HG03159 (cell line): ENCODE measurements around the gene EFCAB13.

Experiments
- ATAC-seq: cut with Tn5 transposase; IDR thresholded peaks from one replicate; pipeline ENCODE4 v1.9.1; 2021; ENCODE audit warnings: mild to moderate bottlenecking, moderate library complexity; ENCODE audit not compliant: unreplicated experiment

The EFCAB13 gene

GRCh38 chr17:47291242-47291873 is 32.4 kb upstream of the EFCAB13 start:
- no peak for ATAC-seq

- no peak for ATAC-seq
Measured at GRCh38 chr17:47292206-47292605, 31.5 kb upstream of the EFCAB13 start.

GRCh38 chr17:47295037-47295873 is 28.5 kb upstream of the EFCAB13 start:
- ATAC-seq, result no peak

- no peak for ATAC-seq
Measured at GRCh38 chr17:47295874-47296255, 27.9 kb upstream of the EFCAB13 start.

- no peak for ATAC-seq
Measured at GRCh38 chr17:47297661-47298400, 25.9 kb upstream of the EFCAB13 start.

GRCh38 chr17:47298712-47299111 is 25.0 kb upstream of the EFCAB13 start:
- no peak for ATAC-seq

- no peak for ATAC-seq
Measured at GRCh38 chr17:47299239-47299910, 24.4 kb upstream of the EFCAB13 start.

- no peak for ATAC-seq
Measured at GRCh38 chr17:47300718-47301117, 23.0 kb upstream of the EFCAB13 start.

GRCh38 chr17:47301161-47301560 is 22.6 kb upstream of the EFCAB13 start:
- no peak for ATAC-seq

GRCh38 chr17:47301831-47302230 is 21.9 kb upstream of the EFCAB13 start:
- no peak for ATAC-seq

GRCh38 chr17:47304186-47304585 is 19.6 kb upstream of the EFCAB13 start:
- no peak for ATAC-seq

GRCh38 chr17:47305302-47305923 is 18.3 kb upstream of the EFCAB13 start:
- ATAC-seq, result no peak

GRCh38 chr17:47310186-47310733 is 13.5 kb upstream of the EFCAB13 start:
- no peak for ATAC-seq

- no peak for ATAC-seq
Measured at GRCh38 chr17:47311420-47311819, 12.3 kb upstream of the EFCAB13 start.

GRCh38 chr17:47315451-47316266 is 8.1 kb upstream of the EFCAB13 start:
- ATAC-seq, result no peak

- ATAC-seq, result no peak
Measured at GRCh38 chr17:47316311-47316710, 7.4 kb upstream of the EFCAB13 start.

- no peak for ATAC-seq
Measured at GRCh38 chr17:47317119-47317518, 6.6 kb upstream of the EFCAB13 start.

- no peak for ATAC-seq
Measured at GRCh38 chr17:47318197-47318918, 5.4 kb upstream of the EFCAB13 start.
